Measurements from ENCODE around the gene RRP1. TPM values are rescaled to one million over a fixed set of nuclear protein-coding genes. Genes with fewer than 3 reads are reported as not detected.

Gene RRP1
- total and polyA plus RNA-seq, 2 of the 13 experiments (the other 11 are each of a cell fraction or from before 2014, with no cell fraction given): 20.1 to 35.1 TPM

DNA sequence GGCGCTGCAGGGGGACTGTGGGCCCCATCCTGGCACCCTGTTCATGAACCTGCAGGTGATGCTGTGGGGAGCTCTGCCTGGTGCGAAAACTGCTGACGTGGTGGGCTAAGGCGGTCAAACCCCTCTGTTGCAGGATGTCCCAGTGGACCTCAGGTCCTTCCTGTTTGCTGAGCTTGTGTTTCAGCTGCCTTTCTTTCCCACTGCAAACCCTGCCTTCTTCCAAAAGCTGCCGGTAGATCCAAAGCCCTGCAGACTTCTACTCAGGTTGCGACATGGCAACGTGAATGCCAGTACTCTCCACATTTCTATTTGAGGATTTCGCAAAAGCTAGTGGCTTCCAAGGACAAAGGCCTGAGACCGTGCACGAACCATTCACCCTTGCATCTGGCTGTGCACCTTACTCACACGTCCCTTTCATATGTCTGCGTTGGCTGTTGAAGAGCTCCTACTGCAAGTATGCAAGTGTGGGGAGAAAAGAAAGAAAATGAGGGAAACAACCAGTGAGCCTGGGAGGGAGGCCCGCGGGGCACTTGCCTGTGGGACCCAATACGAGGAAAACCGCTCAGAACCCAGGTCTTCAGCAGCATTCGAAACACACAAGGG lies 6.2 kb upstream of the RRP1 start (continued):
- TF ChIP-seq, protein P1, sequence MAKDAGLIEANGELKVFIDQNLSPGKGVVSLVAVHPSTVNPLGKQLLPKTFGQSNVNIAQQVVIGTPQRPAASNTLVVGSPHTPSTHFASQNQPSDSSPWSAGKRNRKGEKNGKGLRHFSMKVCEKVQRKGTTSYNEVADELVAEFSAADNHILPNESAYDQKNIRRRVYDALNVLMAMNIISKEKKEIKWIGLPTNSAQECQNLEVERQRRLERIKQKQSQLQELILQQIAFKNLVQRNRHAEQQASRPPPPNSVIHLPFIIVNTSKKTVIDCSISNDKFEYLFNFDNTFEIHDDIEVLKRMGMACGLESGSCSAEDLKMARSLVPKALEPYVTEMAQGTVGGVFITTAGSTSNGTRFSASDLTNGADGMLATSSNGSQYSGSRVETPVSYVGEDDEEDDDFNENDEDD (CRISPR knock-in tag; IDR thresholded peaks at IDR 0.05; ENCODE audit: borderline replicate concordance): peak; percentile 38; the same call in 1 of the 2 replicates
- TF ChIP-seq, protein P2, sequence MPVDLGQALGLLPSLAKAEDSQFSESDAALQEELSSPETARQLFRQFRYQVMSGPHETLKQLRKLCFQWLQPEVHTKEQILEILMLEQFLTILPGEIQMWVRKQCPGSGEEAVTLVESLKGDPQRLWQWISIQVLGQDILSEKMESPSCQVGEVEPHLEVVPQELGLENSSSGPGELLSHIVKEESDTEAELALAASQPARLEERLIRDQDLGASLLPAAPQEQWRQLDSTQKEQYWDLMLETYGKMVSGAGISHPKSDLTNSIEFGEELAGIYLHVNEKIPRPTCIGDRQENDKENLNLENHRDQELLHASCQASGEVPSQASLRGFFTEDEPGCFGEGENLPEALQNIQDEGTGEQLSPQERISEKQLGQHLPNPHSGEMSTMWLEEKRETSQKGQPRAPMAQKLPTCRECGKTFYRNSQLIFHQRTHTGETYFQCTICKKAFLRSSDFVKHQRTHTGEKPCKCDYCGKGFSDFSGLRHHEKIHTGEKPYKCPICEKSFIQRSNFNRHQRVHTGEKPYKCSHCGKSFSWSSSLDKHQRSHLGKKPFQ (CRISPR knock-in tag; IDR thresholded peaks at IDR 0.05; ENCODE audit: insufficient replicate concordance): no peak
- peak; percentile 46; the same call in 1 of the 2 replicates for TF ChIP-seq ZNF552 (CRISPR knock-in tag; IDR thresholded peaks at IDR 0.05; ENCODE audit: borderline replicate concordance)
- TF ChIP-seq, protein P3, sequence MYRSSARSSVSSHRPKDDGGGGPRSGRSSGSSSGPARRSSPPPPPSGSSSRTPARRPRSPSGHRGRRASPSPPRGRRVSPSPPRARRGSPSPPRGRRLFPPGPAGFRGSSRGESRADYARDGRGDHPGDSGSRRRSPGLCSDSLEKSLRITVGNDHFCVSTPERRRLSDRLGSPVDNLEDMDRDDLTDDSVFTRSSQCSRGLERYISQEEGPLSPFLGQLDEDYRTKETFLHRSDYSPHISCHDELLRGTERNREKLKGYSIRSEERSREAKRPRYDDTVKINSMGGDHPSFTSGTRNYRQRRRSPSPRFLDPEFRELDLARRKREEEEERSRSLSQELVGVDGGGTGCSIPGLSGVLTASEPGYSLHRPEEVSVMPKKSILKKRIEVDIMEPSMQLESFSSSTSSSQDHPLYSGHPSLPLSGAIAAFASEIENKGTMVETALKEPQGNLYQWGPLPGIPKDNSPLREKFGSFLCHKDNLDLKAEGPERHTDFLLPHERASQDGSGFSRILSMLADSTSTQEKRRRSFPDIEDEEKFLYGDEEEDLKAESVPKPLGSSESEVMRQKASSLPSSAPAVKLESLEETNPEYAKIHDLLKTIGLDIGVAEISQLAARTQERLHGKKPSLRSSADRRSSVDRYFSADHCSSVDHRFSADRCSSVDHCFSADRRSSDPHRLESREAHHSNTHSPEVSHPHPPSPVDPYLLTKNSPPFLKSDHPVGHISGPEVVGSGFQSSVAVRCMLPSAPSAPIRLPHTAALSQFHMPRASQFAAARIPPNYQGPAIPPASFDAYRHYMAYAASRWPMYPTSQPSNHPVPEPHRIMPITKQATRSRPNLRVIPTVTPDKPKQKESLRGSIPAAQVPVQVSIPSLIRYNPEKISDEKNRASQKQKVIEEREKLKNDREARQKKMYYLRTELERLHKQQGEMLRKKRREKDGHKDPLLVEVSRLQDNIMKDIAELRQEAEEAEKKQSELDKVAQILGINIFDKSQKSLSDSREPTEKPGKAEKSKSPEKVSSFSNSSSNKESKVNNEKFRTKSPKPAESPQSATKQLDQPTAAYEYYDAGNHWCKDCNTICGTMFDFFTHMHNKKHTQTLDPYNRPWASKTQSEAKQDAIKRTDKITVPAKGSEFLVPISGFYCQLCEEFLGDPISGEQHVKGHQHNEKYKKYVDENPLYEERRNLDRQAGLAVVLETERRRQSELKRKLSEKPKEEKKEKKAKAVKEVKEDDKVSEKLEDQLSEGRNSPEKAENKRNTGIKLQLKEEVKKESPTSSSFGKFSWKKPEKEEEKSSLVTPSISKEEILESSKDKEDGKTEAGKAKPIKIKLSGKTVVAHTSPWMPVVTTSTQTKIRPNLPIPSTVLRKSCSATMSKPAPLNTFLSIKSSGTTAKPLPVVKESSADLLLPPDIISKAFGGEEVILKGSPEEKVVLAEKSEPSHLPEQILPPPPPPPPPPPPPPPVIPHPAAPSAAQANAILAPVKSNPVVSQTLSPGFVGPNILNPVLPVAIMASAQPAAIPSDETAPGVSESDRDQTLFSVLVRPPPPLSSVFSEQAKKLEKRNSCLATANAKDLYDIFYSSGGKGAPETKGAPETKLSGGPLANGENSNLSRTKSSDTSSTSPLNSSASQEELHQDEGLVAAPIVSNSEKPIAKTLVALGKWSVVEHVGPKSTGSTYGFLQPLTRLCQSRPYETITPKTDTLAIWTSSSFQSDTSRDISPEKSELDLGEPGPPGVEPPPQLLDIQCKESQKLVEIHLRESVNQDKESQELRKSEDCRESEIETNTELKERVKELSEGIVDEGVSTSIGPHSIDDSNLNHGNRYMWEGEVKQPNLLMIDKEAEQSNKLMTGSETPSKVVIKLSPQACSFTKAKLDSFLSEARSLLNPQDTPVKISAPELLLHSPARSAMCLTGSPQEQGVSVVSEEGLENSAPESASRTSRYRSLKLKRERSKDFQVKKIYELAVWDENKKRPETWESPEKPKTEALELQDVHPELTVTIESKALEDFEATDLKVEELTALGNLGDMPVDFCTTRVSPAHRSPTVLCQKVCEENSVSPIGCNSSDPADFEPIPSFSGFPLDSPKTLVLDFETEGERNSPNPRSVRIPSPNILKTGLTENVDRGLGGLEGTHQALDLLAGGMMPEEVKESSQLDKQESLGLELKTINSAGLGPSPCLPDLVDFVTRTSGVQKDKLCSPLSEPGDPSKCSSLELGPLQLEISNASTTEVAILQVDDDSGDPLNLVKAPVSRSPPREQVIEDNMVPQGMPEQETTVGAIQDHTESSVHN (CRISPR knock-in tag; IDR thresholded peaks at IDR 0.05): no peak
- TF ChIP-seq, protein P4, sequence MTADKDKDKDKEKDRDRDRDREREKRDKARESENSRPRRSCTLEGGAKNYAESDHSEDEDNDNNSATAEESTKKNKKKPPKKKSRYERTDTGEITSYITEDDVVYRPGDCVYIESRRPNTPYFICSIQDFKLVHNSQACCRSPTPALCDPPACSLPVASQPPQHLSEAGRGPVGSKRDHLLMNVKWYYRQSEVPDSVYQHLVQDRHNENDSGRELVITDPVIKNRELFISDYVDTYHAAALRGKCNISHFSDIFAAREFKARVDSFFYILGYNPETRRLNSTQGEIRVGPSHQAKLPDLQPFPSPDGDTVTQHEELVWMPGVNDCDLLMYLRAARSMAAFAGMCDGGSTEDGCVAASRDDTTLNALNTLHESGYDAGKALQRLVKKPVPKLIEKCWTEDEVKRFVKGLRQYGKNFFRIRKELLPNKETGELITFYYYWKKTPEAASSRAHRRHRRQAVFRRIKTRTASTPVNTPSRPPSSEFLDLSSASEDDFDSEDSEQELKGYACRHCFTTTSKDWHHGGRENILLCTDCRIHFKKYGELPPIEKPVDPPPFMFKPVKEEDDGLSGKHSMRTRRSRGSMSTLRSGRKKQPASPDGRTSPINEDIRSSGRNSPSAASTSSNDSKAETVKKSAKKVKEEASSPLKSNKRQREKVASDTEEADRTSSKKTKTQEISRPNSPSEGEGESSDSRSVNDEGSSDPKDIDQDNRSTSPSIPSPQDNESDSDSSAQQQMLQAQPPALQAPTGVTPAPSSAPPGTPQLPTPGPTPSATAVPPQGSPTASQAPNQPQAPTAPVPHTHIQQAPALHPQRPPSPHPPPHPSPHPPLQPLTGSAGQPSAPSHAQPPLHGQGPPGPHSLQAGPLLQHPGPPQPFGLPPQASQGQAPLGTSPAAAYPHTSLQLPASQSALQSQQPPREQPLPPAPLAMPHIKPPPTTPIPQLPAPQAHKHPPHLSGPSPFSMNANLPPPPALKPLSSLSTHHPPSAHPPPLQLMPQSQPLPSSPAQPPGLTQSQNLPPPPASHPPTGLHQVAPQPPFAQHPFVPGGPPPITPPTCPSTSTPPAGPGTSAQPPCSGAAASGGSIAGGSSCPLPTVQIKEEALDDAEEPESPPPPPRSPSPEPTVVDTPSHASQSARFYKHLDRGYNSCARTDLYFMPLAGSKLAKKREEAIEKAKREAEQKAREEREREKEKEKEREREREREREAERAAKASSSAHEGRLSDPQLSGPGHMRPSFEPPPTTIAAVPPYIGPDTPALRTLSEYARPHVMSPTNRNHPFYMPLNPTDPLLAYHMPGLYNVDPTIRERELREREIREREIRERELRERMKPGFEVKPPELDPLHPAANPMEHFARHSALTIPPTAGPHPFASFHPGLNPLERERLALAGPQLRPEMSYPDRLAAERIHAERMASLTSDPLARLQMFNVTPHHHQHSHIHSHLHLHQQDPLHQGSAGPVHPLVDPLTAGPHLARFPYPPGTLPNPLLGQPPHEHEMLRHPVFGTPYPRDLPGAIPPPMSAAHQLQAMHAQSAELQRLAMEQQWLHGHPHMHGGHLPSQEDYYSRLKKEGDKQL (CRISPR knock-in tag; IDR thresholded peaks at IDR 0.05; ENCODE audit: low read depth): peak; percentile 49; the same call in 1 of the 2 replicates
- 0 out of 2 replicates have a peak, but pooled peaks have one; percentile 26 for TF ChIP-seq ARID2 (CRISPR knock-in tag; IDR thresholded peaks at IDR 0.05; ENCODE audit: borderline replicate concordance)
- TF ChIP-seq RXRB (CRISPR knock-in tag; IDR thresholded peaks at IDR 0.05; ENCODE audit: borderline replicate concordance): peak; percentile 87
- peak; percentile 33; the same call in 1 of the 2 replicates for TF ChIP-seq ZNF614 (CRISPR knock-in tag; IDR thresholded peaks at IDR 0.05; ENCODE audit: borderline replicate concordance)
- TF ChIP-seq MTF1 (CRISPR knock-in tag; IDR thresholded peaks at IDR 0.05): no peak
- TF ChIP-seq CREB1 (IDR thresholded peaks at IDR 0.05): no peak
- no peak for TF ChIP-seq CREB1 (CRISPR knock-in tag; IDR thresholded peaks at IDR 0.05)
- TF ChIP-seq KDM6A (CRISPR knock-in tag; IDR thresholded peaks at IDR 0.05; ENCODE audit: low read depth): peak; percentile 50; the same call in 1 of the 2 replicates
